ENCODE results near the gene B3GALT5.

The B3GALT5 gene

DNA sequence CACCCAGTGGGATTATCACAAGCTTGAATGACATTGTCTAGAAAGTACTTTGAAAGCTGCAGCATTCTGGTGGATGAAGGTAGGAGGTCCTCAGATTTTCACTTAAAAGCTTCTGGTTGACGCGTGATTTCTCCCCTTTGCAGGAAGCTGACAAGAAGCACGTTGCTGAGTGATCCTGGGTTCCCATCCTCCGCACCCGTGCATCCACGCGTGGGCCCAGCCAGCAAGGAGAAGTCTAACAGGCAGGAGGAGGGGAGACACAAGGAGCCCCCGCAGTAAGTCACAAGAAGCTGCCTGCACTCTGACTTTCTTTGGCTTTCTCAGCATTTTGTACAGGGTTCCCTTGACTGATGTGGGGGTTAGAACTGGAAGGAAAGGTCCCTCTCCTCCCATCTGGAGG, 7.8 kb upstream of the B3GALT5 start:
- DNase-seq (ENCODE audit: low read depth, low spot score), result no peak

GRCh38 chr21:39610703-39611102, 2.0 kb upstream of the B3GALT5 start:
- no peak for DNase-seq (ENCODE audit: low read depth, low spot score)

DNA sequence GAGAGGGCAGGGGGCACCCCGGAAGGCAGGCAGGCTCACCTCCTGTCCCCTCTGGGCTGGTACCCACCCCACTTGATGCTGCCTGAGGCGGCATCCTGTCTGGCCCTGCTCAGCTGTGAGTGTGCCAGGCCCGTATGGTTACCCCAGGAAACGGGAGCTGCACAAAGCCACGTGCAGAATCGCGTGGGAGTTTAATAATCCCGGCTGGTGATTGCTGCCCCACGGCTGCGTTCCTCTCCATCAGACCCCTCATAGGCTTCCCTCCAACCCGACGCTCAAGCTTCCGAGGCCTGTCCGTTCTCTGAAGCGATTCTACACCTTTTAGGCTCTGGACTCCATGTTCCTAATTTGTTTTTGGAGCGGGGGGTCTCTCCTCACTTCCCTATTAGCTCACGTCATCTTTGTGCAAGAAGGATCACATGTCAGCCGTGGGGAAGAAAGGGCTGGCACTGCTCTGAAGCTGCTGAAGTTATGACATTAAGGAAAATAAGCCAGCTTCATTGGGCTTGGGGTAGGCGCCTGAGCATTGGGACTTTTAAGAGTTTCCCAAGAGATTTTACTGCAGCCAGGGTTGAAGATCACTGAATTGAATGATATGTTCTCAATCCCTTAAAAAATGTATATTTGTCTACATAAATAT, 1.1 kb upstream of the B3GALT5 start:
- no peak for DNase-seq (ENCODE audit: low read depth, low spot score)

GRCh38 chr21:39613041-39613934, 548 bp downstream of the B3GALT5 start:
- DNase-seq (ENCODE audit: low read depth, low spot score), result no peak

DNA sequence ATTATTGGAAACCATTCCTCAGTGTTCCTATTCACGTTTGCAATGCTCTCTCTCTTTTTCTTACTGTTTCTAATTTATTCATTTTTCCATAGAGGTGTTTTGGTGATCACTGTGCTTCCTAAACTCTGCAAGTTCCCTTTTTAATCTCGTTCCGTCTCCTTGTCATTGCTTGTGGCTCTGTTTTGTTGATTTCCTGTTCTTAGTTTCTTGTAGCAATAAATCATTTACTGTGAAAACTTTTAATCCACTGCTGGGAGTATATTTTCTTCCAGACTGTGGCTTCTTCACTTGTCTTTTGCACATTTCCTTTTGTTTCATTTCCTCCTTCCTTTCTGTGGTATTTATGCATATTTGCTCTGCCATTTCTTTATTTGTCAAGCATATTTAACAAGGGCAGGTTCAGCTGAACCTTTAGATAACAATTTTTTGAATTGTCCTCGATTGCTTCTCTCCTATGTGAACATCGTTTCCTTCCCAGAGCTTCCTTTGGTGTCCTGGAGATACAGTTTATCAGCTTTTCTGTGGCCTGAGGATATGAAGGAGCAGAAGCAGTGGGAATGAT, 3.6 kb downstream of the B3GALT5 start:
- DNase-seq (ENCODE audit: low read depth, low spot score), result no peak

GRCh38 chr21:39620856-39621255, 8.1 kb downstream of the B3GALT5 start:
- no peak for DNase-seq (ENCODE audit: low read depth, low spot score)

DNA sequence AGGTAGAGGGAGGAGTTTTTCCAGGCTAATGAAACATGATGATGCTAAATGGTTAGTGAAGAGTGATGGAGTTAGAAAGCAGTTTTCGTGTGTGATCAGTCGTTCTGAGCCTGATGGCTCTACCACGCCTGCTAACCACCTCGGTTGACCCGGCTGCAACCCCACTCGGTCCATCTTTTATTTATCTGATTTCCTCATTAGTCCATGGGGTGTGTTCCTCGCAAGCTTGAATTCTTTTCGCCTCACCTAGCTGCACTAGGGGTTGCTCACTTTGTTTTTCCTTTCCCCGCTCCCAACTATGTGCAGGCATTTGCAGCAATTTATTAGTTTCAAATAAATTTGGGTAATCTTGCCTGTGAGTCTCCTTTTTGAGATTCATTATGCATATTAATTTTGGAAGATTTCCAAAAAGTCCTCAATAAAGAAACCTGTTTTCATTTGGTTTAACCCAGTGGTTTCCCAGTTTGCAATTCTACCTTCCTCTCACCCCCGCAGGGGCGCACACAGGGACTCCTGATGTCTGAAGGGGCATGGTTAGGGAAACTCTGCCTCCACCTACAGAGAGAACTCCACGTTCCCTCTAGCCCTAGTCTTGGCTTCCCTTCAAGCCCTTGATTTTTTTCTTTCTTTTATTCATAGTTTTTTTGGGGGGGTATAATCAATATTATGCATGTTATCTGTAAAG, 12.6 kb downstream of the B3GALT5 start:
- no peak for DNase-seq (ENCODE audit: low read depth, low spot score)

DNA sequence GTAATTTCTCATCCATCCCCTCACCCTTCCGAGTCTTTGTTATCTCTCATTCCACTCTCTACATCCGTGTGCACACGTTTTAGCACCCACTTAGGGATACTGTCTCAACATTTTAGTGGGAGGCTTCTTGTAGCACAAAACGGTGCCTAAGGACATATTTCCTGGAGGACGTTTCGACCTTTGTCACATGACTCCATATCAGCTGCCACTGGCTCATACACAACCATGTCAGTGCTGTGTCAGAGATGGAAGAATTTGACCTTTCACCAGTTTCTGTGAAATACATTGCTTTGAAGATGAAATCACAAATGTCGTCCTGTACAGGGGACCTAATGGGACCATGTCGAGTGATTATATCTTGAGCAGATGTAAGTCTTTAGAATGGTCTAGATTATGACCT, 15.6 kb downstream of the B3GALT5 start:
- no peak for DNase-seq (ENCODE audit: low read depth, low spot score)

GRCh38 chr21:39630191-39630591, 17.5 kb downstream of the B3GALT5 start:
- DNase-seq (ENCODE audit: low read depth, low spot score), result no peak

DNA sequence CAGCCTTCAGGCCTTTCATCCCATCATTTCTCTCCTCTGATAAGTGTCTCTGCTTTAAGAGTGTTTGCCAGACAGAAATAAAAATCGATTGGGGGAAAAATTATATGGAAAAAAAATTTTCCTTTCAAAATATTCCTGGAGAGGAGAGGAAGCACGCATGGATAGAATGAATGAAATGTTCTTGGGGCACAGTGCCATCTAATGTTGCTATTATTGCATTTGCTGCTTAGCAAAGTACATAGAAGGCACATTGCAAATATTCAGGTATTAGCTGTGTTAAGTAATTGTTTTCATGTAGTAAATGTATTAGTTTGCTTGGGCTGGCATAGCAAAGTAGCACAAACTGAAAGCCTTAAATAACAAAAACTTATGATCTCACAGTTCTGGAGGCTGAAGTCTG, 18.1 kb downstream of the B3GALT5 start:
- DNase-seq (ENCODE audit: low read depth, low spot score), result no peak

DNA sequence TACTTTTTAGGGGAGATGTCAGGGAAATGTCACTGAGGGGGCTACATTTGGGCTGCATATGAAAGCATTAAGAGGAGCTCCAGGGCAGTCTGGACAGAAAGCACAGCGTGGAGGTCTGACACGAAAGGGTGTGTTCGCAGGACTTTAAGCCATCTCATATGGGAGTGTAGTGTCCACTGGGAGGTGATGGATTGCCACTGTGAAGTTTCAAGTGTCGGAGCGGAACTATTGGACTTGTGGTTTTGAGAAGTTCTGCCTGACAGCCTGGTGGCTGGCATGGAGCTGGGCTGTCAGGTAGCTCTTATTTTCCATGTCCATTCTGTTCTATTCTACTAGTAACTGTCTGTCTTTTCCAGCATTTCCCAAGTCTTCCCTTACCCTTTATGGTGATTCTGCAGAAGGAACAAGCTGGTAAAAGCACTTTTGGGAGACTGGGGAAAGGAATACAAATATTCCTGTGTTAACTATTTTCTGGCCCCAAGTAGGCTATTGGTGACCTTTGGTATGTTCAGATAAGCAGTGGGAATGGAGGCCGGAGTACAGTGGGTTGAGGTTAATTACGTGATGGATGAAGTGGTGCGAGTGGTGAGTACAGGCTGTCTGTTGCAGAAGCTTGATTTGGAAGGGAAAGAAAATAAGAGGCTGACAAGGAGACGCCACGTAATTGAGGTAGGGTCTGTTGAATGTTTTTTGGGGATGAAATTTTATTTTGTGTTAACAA, 19.3 kb downstream of the B3GALT5 start:
- no peak for DNase-seq (ENCODE audit: low read depth, low spot score)

DNA sequence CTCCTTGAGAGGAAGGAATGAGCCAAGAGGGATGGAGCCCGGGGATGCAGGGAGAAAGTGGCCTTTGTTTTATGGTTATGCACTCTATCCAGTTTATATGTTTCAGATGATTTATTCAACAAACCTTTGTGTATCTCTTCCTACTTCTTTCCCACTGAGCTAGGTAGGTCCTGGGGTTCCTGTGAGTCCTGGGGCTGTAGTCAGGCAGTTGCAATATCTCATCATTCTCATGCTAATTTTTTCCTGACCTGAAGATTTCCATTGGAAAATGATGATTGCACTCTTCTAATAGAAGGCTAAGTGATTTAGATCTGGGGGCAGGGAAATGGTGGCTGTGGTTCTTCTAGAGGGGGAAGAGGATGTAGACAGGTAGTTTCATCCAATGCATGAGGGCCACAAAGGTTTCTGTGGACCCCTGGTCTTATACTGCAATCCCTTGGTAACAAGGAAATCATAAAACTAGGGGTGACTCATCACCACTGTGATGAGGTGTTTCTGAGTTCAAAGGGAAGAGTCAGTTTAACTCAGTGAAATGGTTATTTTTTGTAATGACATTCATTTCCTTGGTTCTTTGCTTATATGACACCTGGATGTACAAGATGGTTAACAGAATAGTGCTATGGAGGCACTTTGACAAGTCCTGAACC, 20.2 kb downstream of the B3GALT5 start:
- DNase-seq (ENCODE audit: low read depth, low spot score), result no peak

DNA sequence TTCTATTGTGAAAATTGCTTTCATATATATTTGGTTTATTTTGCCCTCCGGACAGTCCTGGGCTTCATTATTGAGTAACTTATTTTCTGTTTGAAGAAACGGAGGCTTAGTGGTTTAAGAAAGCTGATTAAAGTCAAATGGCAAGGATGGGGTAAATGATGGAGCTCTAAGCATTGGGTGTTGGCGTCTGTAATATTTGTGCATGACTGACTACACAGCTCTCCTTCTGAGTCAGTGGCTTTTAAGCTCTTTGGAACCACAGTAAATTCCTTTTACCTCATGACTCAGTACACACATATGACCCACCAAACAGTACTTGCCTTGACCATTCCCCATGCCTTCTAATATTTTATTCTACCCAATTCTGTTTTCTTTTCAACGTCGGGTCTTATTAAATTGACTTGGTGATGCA, 21.0 kb downstream of the B3GALT5 start:
- no peak for DNase-seq (ENCODE audit: low read depth, low spot score)

- no peak for DNase-seq (ENCODE audit: low read depth, low spot score)
These were observed 21.8 kb downstream of the B3GALT5 start for GRCh38 chr21:39634507-39634906.

GRCh38 chr21:39637197-39637970, 24.6 kb downstream of the B3GALT5 start:
- no peak for DNase-seq (ENCODE audit: low read depth, low spot score)

DNA sequence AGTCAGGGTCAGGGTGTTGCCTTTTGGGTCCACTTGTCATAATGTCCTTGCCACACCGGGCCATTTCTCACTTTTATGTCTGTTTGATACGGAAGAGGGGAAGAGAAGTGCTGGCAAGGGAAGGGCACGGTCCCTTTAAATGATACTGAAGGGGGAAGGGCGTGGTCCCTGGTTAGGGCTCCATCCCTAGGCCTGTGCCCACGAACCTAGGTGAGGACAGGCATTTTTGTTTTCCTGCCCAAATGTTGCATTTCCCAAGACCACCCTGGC, 25.2 kb downstream of the B3GALT5 start:
- no peak for DNase-seq (ENCODE audit: low read depth, low spot score)

DNA sequence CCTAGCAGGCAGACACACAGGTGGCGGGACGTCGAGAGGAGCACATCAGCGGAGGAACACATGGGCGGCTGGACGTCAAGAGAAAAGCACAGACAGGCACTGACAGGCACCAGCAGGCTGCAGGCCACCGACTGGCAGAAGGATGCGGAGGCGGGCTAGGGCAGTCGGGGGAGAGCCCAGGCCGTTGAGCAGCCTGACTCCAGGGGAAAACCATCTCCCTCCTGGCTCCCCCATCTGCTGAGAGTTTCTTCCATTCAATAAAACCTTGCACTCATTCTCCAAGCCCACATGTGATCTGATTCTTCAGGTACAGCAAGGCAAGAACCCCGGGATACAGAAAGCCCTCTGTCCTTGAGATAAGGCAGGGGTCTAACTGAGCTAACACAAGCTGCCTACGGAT, 25.5 kb downstream of the B3GALT5 start:
- DNase-seq (ENCODE audit: low read depth, low spot score), result no peak

GRCh38 chr21:39640754-39641153, 28.0 kb downstream of the B3GALT5 start:
- DNase-seq (ENCODE audit: low read depth, low spot score), result no peak

- no peak for DNase-seq (ENCODE audit: low read depth, low spot score)
These were observed 29.2 kb downstream of the B3GALT5 start for GRCh38 chr21:39641827-39642450.

DNA sequence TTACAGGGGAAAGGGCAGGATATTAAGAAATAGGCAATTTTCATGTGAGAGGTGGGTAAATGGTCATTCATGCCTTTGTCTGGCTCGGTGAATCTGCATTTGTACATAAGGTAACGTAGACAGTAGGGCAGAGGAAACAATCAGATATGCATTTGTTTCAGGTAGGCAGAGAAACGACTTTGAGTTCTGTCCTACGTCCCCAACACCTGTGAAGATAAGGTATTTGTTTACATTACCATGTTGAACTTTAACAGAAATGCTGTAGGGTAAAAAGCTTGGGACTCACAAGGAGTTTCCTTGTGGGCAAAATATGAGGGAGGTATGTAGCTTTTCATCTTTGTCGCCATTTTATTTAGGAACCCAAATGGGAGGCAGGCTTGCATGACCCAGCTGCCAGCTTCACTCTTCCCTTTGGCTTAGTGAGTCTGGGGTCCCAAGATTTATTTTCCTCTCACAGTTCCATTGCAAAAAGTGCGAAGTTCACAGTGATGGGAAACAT, 31.4 kb downstream of the B3GALT5 start:
- DNase-seq (ENCODE audit: low read depth, low spot score), result no peak
